ENCODE results near the gene LYPD1. TPM values are rescaled to one million over a fixed set of nuclear protein-coding genes. Genes with fewer than 3 reads are reported as not detected.

The LYPD1 gene, protein sequence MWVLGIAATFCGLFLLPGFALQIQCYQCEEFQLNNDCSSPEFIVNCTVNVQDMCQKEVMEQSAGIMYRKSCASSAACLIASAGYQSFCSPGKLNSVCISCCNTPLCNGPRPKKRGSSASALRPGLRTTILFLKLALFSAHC
- 5.2 to 6.7 TPM (median 5.5 TPM) in 3 replicates for total RNA-seq

DNA sequence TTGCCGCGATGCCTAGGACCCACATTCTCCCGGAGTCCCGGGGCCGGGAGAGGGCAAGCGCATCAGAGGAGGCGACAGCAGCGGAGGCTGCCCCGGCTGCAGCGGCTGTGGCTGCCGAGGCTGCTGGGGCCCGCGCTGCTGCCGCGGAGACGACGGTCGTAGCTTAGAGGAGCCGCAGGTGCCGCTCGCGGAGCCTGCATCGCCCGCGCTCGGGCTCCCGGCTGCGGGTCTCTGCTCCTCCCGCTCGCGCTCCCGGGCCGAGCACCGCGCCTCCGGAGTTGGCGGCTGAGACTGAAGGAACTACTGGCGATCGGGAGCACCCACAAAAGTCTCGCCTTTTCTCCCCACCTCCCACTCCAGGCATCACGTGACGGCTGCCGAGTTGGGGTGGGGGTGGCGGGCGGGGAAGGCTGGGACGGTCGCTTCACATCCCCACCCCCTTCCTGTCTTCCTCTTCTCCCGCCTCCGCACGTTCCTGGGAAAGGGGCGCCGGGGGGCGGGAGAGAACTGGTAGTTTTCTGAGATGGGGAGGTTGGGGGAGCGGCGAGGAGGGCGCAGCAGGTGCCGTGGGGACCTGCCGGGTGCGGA, at the start of gene LYPD1:
TSS of gene LYPD1 (minus strand) at position 298 of the 588 bp plus-strand sequence. CDS start at position 25, 273 bp downstream.
- Mint-ChIP-seq H3K27ac (no peak within 1 kb of the TSS), H3K4me1 (peaks cover 29% of the 10 kb centered on the region), H3K36me3 (peaks cover 1% of the 10 kb centered on the region), H3K27me3 (ENCODE audit: low read depth) (peaks cover 91% of the 10 kb centered on the region), H3K9me3 (no peaks in the 10 kb centered on the region), H3K4me3 (peak within 1 kb of the TSS; percentile 70)
- peak in 1 of 2 experiments; percentile 58 for DNase-seq (ENCODE audit: low spot score in 2 of 2, unreplicated experiment in 2 of 2)
- TF ChIP-seq, protein P1, sequence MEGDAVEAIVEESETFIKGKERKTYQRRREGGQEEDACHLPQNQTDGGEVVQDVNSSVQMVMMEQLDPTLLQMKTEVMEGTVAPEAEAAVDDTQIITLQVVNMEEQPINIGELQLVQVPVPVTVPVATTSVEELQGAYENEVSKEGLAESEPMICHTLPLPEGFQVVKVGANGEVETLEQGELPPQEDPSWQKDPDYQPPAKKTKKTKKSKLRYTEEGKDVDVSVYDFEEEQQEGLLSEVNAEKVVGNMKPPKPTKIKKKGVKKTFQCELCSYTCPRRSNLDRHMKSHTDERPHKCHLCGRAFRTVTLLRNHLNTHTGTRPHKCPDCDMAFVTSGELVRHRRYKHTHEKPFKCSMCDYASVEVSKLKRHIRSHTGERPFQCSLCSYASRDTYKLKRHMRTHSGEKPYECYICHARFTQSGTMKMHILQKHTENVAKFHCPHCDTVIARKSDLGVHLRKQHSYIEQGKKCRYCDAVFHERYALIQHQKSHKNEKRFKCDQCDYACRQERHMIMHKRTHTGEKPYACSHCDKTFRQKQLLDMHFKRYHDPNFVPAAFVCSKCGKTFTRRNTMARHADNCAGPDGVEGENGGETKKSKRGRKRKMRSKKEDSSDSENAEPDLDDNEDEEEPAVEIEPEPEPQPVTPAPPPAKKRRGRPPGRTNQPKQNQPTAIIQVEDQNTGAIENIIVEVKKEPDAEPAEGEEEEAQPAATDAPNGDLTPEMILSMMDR (IDR thresholded peaks at IDR 0.05; ENCODE audit: unreplicated experiment): no peak

DNA sequence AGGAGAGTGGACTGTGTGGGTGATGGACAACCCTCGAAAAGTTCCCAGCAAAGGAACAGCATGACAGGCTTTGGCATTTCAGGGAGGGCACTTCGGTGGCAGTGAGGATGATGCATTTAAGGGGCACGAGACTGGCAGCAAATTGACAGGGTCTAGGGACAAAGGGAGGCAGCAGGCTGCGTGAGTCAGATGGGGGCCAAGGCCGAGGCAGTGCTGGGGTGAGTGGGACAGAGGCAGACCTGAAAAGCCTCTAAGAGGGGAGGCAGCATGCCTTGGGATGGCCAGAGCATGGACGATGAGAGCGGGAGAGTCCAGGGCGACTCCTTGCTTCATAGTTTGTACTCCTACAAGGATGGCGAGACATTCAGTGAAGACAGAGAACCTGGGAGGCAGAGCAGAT, 49.5 kb upstream of the LYPD1 start:
- Mint-ChIP-seq H3K36me3 (no peaks in the 10 kb centered on the region), H3K4me3 (no peak overlapping the region), H3K27ac (no peak overlapping the region), H3K9me3 (no peaks in the 10 kb centered on the region), H3K4me1 (no peaks in the 10 kb centered on the region), H3K27me3 (ENCODE audit: low read depth) (peaks cover 30% of the 10 kb centered on the region)
- no peak for DNase-seq (ENCODE audit: low spot score in 2 of 2, unreplicated experiment in 2 of 2)
- TF ChIP-seq, protein P1 (IDR thresholded peaks at IDR 0.05; ENCODE audit: unreplicated experiment): no peak

DNA sequence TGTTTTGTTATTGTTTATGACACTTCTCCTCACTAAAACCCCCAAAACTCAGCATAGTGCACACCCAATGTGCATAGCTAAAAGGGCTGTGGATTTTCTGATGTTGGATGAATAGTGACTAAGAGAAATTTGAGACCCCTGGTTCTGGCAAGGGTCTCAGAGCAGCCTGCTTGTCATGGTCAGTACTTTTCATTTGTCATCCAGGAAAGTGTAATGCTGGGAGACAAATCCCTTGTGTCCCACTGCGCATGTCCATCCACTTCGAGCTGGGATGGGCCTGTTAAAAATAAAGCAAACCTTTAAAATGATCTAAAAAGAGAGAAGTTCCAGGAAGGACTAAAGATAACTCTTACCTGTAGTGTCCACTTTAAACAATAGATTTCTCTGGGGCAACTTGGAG, 46.9 kb upstream of the LYPD1 start:
- TF ChIP-seq, protein P1 (IDR thresholded peaks at IDR 0.05; ENCODE audit: unreplicated experiment): no peak
- Mint-ChIP-seq H3K36me3 (no peaks in the 10 kb centered on the region), H3K27ac (no peak overlapping the region), H3K9me3 (no peaks in the 10 kb centered on the region), H3K27me3 (ENCODE audit: low read depth) (peaks cover 28% of the 10 kb centered on the region), H3K4me3 (no peak overlapping the region), H3K4me1 (no peaks in the 10 kb centered on the region)
- DNase-seq (ENCODE audit: low spot score in 2 of 2, unreplicated experiment in 2 of 2): no peak

GRCh38 chr2:132715386-132716351, 45.7 kb upstream of the LYPD1 start:
- Mint-ChIP-seq H3K4me3 (no peak overlapping the region), H3K36me3 (no peaks in the 10 kb centered on the region)

DNA sequence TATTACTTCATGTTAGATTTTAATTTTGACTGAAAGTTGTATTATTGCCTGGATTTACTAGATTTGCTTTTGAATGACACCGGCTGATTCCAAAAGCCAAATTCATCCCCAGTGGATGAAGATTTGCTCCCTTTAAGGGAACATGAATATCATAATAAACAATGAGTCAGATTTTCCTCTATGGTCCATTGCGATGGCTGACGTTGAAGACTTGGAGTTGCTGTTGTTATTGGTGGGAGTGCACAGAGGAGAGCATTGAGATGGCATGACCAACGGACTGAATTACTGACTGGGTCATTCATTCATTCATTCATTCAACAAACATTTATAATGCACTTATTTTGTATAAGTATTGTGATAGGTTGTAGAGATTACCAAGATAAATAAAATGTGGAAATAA, 33.4 kb upstream of the LYPD1 start:
- no peak for DNase-seq (ENCODE audit: low spot score in 2 of 2, unreplicated experiment in 2 of 2)

More at GRCh38 chr2:132715386-132716351, 45.7 kb upstream of the LYPD1 start:
- DNase-seq (ENCODE audit: low spot score in 2 of 2, unreplicated experiment in 2 of 2): no peak
- TF ChIP-seq, protein P1 (IDR thresholded peaks at IDR 0.05; ENCODE audit: unreplicated experiment): no peak
- Mint-ChIP-seq H3K4me1 (no peaks in the 10 kb centered on the region), H3K27ac (no peak overlapping the region), H3K27me3 (ENCODE audit: low read depth) (peaks cover 28% of the 10 kb centered on the region), H3K9me3 (no peaks in the 10 kb centered on the region)

More for the DNA sequence above, 33.4 kb upstream of the LYPD1 start:
- Mint-ChIP-seq H3K36me3 (no peaks in the 10 kb centered on the region), H3K4me3 (no peak overlapping the region), H3K9me3 (no peaks in the 10 kb centered on the region), H3K27me3 (ENCODE audit: low read depth) (peaks cover 6% of the 10 kb centered on the region), H3K27ac (no peak overlapping the region), H3K4me1 (no peaks in the 10 kb centered on the region)
- TF ChIP-seq, protein P1 (IDR thresholded peaks at IDR 0.05; ENCODE audit: unreplicated experiment): no peak

All from mesothelial cell of epicardium (in vitro differentiated cells).